Peyer's patch (tissue), 4 donors: Measurements from ENCODE around the gene PACSIN2. TPM values are rescaled to one million over a fixed set of nuclear protein-coding genes. Genes with fewer than 3 reads are reported as not detected.

ENCODE experiments used
- DNase-seq, 3 donors: peaks; one replicate each; pipeline ENCODE4 v3.0.0-alpha.2; 2017 to 2019
- H3K27ac ChIP-seq, 4 donors: fragments of 200-600 bp; sonication (generic); one replicate each; pipeline ENCODE4 v1.5.1; 2016 to 2019
- H3K27me3 ChIP-seq, 2 donors: fragments of 200-600 bp; sonication (generic); one replicate each; pipeline ENCODE4 v1.5.1; 2019
- H3K36me3 ChIP-seq, 3 donors: fragments of 200-600 bp; sonication (generic); one replicate each; pipeline ENCODE4 v1.5.1; 2016 to 2019
- H3K4me1 ChIP-seq, 4 donors: fragments of 200-600 bp; sonication (generic); one replicate each; pipeline ENCODE4 v1.5.1; 2016 to 2019
- H3K4me3 ChIP-seq, 4 donors: fragments of 200-600 bp; sonication (generic); 1 replicate in 3 of 4; 2 replicates in 1 of 4; pipeline ENCODE4 v1.5.1; 2016 to 2019; ENCODE audit warnings: mild to moderate bottlenecking in 1 of 4
- H3K9me3 ChIP-seq, 4 donors: fragments of 200-600 bp; sonication (generic); one replicate each; pipeline ENCODE4 v1.5.1; 2016 to 2019; ENCODE audit warnings: mild to moderate bottlenecking in 1 of 4
- POLR2A ChIP-seq, 2 donors: fragments of 450-650 bp; IDR thresholded peaks; one replicate each; pipeline ENCODE4 v1.5.1; 2017; ENCODE audit warnings: antibody characterized with exemption in 2 of 2, mild to moderate bottlenecking in 2 of 2, moderate library complexity in 2 of 2
- total RNA-seq, 4 donors: library from RNA; depleted of rRNA; stranded (reverse); fragments of >200 nt; gene quantifications; one replicate each; pipeline ENCODE4 v1.1.0, GENCODE V29; 2016
- TF ChIP-seq, protein P1 (sequence below), 6 experiments: fragments of 450-650 bp in 4 of 6; fragments of 200-600 bp in 2 of 6; sonication (generic) in 1 of 6; IDR thresholded peaks; one replicate each; pipeline ENCODE4 v1.5.1; 2017 to 2019; ENCODE audit warnings: antibody characterized with exemption in 6 of 6, mild to moderate bottlenecking in 3 of 6, moderate library complexity in 1 of 6

The PACSIN2 gene
- total RNA-seq, 4 donors from 2014 or later, result 58.0 to 149 (median 110) TPM

DNA sequence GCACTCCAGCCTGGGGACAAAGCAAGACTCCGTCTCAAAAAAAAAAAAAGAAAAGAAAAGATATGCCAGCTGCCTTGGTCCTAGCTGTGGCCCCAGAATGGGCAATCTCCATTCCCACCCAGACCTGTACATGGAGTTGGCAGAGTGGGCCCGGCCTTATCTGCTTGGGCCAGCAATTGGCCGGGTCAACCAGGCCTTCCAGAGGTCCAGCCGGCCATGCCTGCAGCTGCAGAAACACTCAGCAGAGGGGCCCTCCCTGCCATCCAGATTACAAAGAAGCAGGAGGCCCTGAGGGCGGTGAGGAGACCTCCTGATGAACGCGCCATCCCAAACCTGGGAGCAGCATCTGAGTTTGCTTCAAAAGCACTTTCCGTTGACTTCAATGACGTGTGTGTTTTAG is 131.0 kb downstream of the PACSIN2 start:
- DNase-seq, result no peak
- Histone ChIP-seq H3K4me1 (peaks cover 0 to 21% (median 0%) of the 10 kb centered on the region in 4 donors), H3K4me3 (no peak overlapping the region), H3K36me3 (peaks cover 0 to 92% (median 0%) of the 10 kb centered on the region in 3 donors), H3K27ac (no peak overlapping the region), H3K27me3 (no peaks in the 10 kb centered on the region), H3K9me3 (no peaks in the 10 kb centered on the region)
- TF ChIP-seq, protein P1, sequence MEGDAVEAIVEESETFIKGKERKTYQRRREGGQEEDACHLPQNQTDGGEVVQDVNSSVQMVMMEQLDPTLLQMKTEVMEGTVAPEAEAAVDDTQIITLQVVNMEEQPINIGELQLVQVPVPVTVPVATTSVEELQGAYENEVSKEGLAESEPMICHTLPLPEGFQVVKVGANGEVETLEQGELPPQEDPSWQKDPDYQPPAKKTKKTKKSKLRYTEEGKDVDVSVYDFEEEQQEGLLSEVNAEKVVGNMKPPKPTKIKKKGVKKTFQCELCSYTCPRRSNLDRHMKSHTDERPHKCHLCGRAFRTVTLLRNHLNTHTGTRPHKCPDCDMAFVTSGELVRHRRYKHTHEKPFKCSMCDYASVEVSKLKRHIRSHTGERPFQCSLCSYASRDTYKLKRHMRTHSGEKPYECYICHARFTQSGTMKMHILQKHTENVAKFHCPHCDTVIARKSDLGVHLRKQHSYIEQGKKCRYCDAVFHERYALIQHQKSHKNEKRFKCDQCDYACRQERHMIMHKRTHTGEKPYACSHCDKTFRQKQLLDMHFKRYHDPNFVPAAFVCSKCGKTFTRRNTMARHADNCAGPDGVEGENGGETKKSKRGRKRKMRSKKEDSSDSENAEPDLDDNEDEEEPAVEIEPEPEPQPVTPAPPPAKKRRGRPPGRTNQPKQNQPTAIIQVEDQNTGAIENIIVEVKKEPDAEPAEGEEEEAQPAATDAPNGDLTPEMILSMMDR (IDR thresholded peaks at IDR 0.05), result no peak
- no peak for TF ChIP-seq POLR2A (IDR thresholded peaks at IDR 0.05)

DNA sequence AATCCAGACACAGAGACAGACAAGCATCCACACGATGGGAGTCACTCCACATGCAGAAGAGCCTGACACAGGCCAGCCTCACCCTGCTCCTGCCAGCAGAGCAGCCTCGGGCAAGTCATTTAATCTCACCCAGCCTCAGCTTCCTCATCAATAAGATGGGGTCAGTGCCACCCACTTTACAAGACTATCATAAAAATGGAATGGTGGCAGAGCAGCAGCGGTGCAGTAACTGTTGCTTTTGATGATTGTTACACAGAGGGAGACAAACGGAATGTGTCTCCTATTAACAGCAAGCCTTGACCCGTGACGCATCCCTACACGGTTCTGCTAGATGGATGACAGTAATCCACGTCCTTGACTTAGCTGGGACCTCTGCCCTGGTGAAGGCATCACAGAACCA is 131.8 kb downstream of the PACSIN2 start:
- Histone ChIP-seq H3K9me3 (no peaks in the 10 kb centered on the region), H3K27me3 (no peaks in the 10 kb centered on the region), H3K36me3 (peaks cover 0 to 92% (median 0%) of the 10 kb centered on the region in 3 donors), H3K4me1 (peaks cover 0 to 13% (median 0%) of the 10 kb centered on the region in 4 donors), H3K4me3 (no peak overlapping the region), H3K27ac (peak overlapping the region in 2 of 4 donors; percentile 61 to 79)
- peak in 2 of 3 donors; percentile 66 to 82 for DNase-seq
- TF ChIP-seq, protein P1 (IDR thresholded peaks at IDR 0.05), result peak in 1 of 6 experiments; percentile 36
- TF ChIP-seq POLR2A (IDR thresholded peaks at IDR 0.05), result no peak

DNA sequence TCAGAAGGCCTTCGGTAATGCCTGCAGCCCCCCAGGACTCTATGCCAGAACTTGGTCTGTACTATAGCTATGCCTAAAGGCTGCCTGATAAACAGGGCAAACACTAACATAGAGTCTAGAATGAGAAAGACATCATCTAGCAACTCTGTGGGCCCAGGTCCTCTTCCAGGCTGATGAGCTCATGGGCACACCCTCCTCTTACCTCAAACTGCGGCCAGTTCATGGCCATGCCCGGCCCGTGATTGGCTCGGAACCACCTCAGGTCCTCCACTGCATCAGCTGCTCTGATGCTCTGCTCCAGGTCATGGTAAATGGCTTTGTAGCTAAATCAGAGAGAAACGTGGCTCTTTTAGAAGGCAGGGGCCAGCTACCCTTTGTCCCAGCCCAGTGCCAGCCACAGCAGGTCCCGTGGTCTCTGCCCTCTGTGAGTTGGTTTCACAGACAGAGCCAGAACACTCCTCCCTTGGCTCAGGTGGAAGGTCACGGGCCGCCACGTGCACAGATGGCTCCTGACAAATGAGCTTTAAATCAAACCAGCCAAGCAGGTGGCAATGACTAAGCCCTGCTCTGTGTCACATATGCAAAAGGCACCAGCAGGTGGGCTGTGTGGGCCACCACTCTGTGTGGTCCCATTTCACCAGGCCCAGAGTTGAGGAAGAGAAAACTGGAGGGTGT is 132.8 kb downstream of the PACSIN2 start:
- H3K4me3 ChIP-seq, result no peak overlapping the region
- DNase-seq, result peak in 2 of 3 donors; percentile 74 to 83
- H3K9me3 ChIP-seq, result no peaks in the 10 kb centered on the region
- H3K27me3 ChIP-seq, result no peaks in the 10 kb centered on the region
- peaks cover 0 to 13% (median 0%) of the 10 kb centered on the region in 4 donors for H3K4me1 ChIP-seq
- peak overlapping the region in 2 of 4 donors; percentile 61 to 79 for H3K27ac ChIP-seq
- peaks cover 0 to 96% (median 0%) of the 10 kb centered on the region in 3 donors for H3K36me3 ChIP-seq
- TF ChIP-seq POLR2A (IDR thresholded peaks at IDR 0.05), result no peak
- TF ChIP-seq, protein P1 (IDR thresholded peaks at IDR 0.05), result no peak

DNA sequence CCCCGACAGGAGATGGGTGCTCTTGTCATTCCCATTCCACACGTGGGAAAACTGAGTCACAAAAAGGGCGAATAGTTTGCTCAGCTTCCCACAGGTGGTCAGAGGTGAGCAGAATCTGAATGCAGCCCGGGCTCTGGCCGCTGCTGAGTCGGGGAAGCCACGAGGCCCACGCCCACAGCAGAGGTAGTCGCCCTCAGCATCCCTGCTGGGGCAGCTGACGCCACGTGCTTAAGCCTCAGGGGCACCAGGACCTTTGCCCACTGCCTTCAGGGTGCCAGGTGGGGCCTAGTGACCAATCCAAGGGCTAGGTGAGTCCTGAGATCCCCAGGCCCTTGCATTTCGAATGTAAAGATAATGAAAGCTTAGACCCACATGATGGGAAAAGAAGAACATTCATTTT is 133.7 kb downstream of the PACSIN2 start:
- H3K4me1 ChIP-seq, result peaks cover 0 to 13% (median 0%) of the 10 kb centered on the region in 4 donors
- H3K27ac ChIP-seq, result peak overlapping the region in 1 of 4 donors; percentile 64
- H3K4me3 ChIP-seq, result no peak overlapping the region
- H3K27me3 ChIP-seq, result no peaks in the 10 kb centered on the region
- TF ChIP-seq POLR2A (IDR thresholded peaks at IDR 0.05), result no peak
- TF ChIP-seq, protein P1 (IDR thresholded peaks at IDR 0.05), result no peak
- H3K9me3 ChIP-seq, result no peaks in the 10 kb centered on the region
- DNase-seq, result no peak
- H3K36me3 ChIP-seq, result peaks cover 0 to 96% (median 0%) of the 10 kb centered on the region in 3 donors

DNA sequence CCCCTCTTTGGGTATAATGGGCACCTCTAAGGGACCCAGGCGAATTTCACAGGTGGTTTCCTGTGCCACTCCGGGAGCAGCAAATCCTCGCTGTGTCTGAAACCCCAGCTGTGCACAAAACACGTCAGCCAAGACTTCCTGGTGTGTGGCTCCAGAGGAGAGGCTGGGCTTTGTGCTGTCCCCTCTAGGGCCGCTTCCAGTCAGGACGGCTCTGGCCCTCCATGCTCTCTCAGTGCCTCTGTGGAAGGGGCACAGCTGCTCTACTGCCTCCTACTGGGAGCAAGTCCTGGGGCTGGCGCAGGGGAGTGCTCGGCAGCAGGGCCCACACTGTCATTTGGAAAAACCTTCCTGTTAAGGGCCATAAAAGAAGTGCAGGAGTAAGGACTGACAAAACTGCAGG is 134.1 kb downstream of the PACSIN2 start:
- H3K4me3 ChIP-seq, result no peak overlapping the region
- TF ChIP-seq, protein P1 (IDR thresholded peaks at IDR 0.05), result no peak
- TF ChIP-seq POLR2A (IDR thresholded peaks at IDR 0.05), result no peak
- H3K9me3 ChIP-seq, result no peaks in the 10 kb centered on the region
- H3K27ac ChIP-seq, result no peak overlapping the region
- peaks cover 0 to 99% (median 0%) of the 10 kb centered on the region in 3 donors for H3K36me3 ChIP-seq
- no peaks in the 10 kb centered on the region for H3K27me3 ChIP-seq
- DNase-seq, result no peak
- peaks cover 0 to 13% (median 0%) of the 10 kb centered on the region in 4 donors for H3K4me1 ChIP-seq
